ENCODE results near the gene HCRT.
"Not testable (repeated sequence)": the region's sequence is repeated elsewhere in the genome, so short reads cannot be mapped to it uniquely, and the experiment has no call there.

DNA sequence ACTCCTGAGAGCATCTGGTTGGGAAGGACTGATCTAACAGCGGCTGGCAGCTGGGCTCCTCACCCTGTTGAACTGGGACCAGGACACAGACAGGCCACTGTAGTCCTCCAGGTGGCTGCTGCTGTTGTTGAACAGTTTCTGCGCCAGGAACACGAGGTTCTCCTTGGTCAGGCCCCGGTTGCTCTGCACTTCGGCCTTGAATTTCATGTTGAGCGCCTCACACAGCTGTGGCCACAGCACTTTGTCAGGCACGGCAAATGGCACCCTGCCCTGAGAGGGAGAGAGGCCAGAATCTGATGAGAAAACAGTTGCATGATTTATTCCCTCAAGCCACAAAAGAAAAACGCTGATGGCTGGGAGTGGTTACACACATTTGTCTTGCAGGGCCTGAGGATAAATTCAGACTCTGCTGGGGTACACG, 26.7 kb upstream of the HCRT start:
- TF ChIP-seq ZNF274 (IDR thresholded peaks at IDR 0.05; ENCODE audit: low read depth, low read length); YY1 (IDR thresholded peaks at IDR 0.05; ENCODE audit: insufficient read depth, insufficient read length); SUZ12 (IDR thresholded peaks at IDR 0.05; ENCODE audit: extremely low read depth, insufficient read depth, insufficient read length): not testable (repeated sequence)

All from NT2/D1 (cell line).